Aorta (tissue), 5 donors: Measurements from ENCODE around the gene PCDHGA2. TPM values are rescaled to one million over a fixed set of nuclear protein-coding genes. Genes with fewer than 3 reads are reported as not detected.

ENCODE experiments used
- ATAC-seq: fragments of 200-7000 bp; cut with Tn5 transposase; one replicate; pipeline ENCODE4 v1.9.1; 2022; ENCODE audit warnings: moderate library complexity; ENCODE audit not compliant: low FRiP score
- DNase-seq, 2 donors: peaks; one replicate each; pipeline ENCODE4 v3.0.0-alpha.2; 2020
- H3K27ac ChIP-seq, 2 donors: one replicate each; pipeline ENCODE4 v1.5.1; 2013; ENCODE audit warnings: low read length in 2 of 2, mild to moderate bottlenecking in 2 of 2, moderate library complexity in 2 of 2, control low read depth in 1 of 2, inconsistent platforms in 1 of 2, low read depth in 1 of 2
- H3K27me3 ChIP-seq, 2 donors: one replicate each; pipeline ENCODE4 v1.6.1; 2013; ENCODE audit warnings: control low read depth in 1 of 2, low read length in 1 of 2, mild to moderate bottlenecking in 1 of 2, moderate library complexity in 1 of 2; ENCODE audit not compliant: insufficient read depth in 2 of 2, control insufficient read depth in 1 of 2
- H3K36me3 ChIP-seq, 2 donors: one replicate each; pipeline ENCODE4 v1.6.1; 2013; ENCODE audit warnings: control low read depth in 1 of 2, low read length in 1 of 2, mild to moderate bottlenecking in 1 of 2; ENCODE audit not compliant: insufficient read depth in 2 of 2, control insufficient read depth in 1 of 2
- H3K4me1 ChIP-seq, 2 donors: one replicate each; pipeline ENCODE4 v1.6.1; 2013; ENCODE audit warnings: low read length in 2 of 2, control low read depth in 1 of 2, mild to moderate bottlenecking in 1 of 2, moderate library complexity in 1 of 2; ENCODE audit not compliant: insufficient read depth in 2 of 2, control insufficient read depth in 1 of 2
- H3K4me3 ChIP-seq, 2 donors: one replicate each; pipeline ENCODE4 v1.5.1; 2013; ENCODE audit warnings: low read length in 2 of 2, control low read depth in 1 of 2, mild to moderate bottlenecking in 1 of 2
- H3K9me3 ChIP-seq: one replicate; pipeline ENCODE4 v1.6.1; 2013; ENCODE audit warnings: mild to moderate bottlenecking, low read length; ENCODE audit not compliant: control insufficient read depth
- WGBS, 2 donors: extraction: QIAGEN DNeasy Blood & Tissue Kit; methylation state at CpG; one replicate each; pipeline ENCODE4 v1.1.7; 2013; 5-methylcytosine and 5-hydroxymethylcytosine counted together
- intact Hi-C, 2 donors: fragments of 100-400 bp; cut with DNase I; formaldehyde crosslinking; loops; one replicate each; pipeline versions ENCODE4 v1.14.2 to v1.15.0; 2022
- polyA plus RNA-seq, 2 donors: library from polyadenylated mRNA; stranded (reverse); fragments of 200-250 nt; gene quantifications; one replicate each; pipeline ENCODE4 v1.2.3, GENCODE V29; 2013
- total RNA-seq, 2 donors: library from RNA; stranded (reverse); fragmentation: NEBNext Ultra II Directional; extraction: Animal tissue kit (Norgen Biotek cat#: 25700); gene quantifications; one replicate each; pipeline ENCODE4 v1.2.1, GENCODE V29; 2021
- donor health status: healthy with polysubstance abuse.
- donor health status: Bipolar disorder and iron deficiency.
- donor health status: DM: no; HTN: no; CAD: no.
- donor health status: DM: no; HTN: no; CAD: no.
- donor health status: DM: yes; HTN: yes; CAD: no.

The PCDHGA2 gene
- total and polyA plus RNA-seq, 4 donors: 0.75 to 10.6 (median 5.2) TPM

DNA sequence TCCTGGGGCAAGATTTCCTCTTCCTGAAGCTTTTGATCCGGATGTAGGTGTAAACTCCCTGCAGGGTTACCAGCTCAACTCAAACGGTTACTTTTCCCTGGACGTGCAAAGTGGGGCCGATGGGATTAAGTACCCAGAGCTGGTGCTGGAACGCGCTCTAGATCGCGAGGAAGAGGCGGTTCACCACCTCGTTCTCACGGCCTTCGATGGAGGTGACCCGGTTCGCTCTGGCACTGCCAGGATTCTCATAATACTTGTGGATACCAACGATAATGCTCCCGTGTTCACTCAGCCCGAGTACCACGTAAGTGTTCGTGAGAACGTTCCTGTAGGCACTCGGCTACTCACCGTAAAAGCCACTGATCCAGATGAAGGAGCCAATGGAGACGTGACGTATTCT lies 17.1 kb downstream of the PCDHGA2 start:
- Histone ChIP-seq H3K36me3 (no peaks in the 10 kb centered on the region), H3K9me3 (peaks cover 41% of the 10 kb centered on the region), H3K27me3 (no peaks in the 10 kb centered on the region), H3K27ac (no peak overlapping the region), H3K4me1 (no peaks in the 10 kb centered on the region), H3K4me3 (no peak overlapping the region)
- intact Hi-C loops: loop anchor here in 1 of 2 donors (10.0 kb wide), 1 partner anchor 121 kb away; no protein-coding TSS in a partner anchor
- DNase-seq (peak in 1 of 2 donors; percentile 46), ATAC-seq (no peak)
- 45 to 46% methylated on average over 24 of the region's 24 CpGs for WGBS, 2 donors

- Histone ChIP-seq H3K9me3 (peaks cover 38% of the 10 kb centered on the region), H3K27me3 (no peaks in the 10 kb centered on the region), H3K4me3 (no peak overlapping the region), H3K36me3 (no peaks in the 10 kb centered on the region), H3K27ac (no peak overlapping the region), H3K4me1 (no peaks in the 10 kb centered on the region)
- no peak for ATAC-seq
- intact Hi-C loops: loop anchor here in 1 of 2 donors (10.0 kb wide), 1 partner anchor 121 kb away; no protein-coding TSS in a partner anchor
- 66 to 68% methylated on average over 5 of the region's 5 CpGs for WGBS, 2 donors
- no peak for DNase-seq
Observed at GRCh38 chr5:141356133-141356532, 17.6 kb downstream of the PCDHGA2 start.

DNA sequence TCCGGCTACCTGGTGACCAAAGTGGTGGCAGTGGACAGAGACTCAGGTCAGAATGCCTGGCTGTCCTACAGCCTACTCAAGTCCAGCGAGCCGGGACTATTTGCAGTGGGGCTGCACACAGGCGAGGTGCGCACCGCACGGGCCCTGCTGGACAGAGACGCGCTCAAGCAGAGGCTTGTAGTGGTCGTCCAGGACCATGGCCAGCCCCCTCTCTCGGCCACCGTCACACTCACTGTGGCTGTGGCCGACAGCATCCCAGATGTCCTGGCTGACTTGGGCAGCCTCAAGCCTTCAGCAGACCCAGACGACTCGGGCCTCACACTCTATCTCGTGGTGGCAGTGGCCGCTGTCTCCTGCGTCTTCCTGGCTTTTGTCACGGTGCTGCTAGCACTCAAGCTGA lies 18.4 kb downstream of the PCDHGA2 start:
- H3K27me3 ChIP-seq: no peaks in the 10 kb centered on the region
- no peak overlapping the region for H3K4me3 ChIP-seq
- no peaks in the 10 kb centered on the region for H3K36me3 ChIP-seq
- no peak for DNase-seq
- H3K4me1 ChIP-seq: no peaks in the 10 kb centered on the region
- 41 to 45% methylated on average over 19 of the region's 19 CpGs for WGBS, 2 donors
- intact Hi-C loops: loop anchor here in 1 of 2 donors (10.0 kb wide), 1 partner anchor 122 kb away; no protein-coding TSS in a partner anchor
- H3K27ac ChIP-seq: no peak overlapping the region
- peaks cover 37% of the 10 kb centered on the region for H3K9me3 ChIP-seq
- ATAC-seq: no peak

DNA sequence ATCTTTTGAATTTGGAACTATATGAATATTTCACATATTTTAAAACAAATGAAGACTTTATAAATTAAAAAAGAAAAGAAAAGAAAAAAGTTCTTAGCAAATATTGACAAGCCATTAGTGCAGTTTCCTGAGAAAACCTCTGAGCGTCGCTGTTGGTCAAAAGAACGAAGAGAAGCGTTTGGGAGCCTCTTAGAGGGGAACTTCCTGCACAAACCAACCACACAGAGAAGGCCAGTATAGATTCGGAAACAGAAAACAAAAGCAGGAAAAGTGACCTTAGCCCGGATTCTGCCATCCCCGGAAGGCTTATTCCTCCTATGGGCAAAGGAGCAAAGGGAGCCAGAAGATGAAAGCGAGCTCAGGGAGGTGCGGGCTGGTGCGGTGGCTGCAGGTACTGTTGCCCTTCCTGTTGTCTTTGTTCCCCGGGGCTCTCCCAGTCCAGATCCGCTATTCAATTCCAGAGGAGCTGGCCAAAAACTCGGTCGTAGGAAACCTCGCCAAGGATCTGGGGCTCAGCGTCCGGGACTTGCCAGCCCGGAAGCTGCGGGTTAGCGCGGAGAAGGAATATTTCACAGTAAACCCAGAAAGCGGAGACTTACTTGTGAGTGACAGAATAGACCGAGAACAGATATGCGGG lies 21.3 kb downstream of the PCDHGA2 start, which contains the start of gene PCDHGB2:
TSS of gene PCDHGB2 (plus strand) at position 205 of the 637 bp plus-strand sequence. CDS start at position 347, 142 bp downstream.
- H3K9me3 ChIP-seq: peaks cover 45% of the 10 kb centered on the region
- H3K27ac ChIP-seq: no peak within 1 kb of the TSS
- no peaks in the 10 kb centered on the region for H3K36me3 ChIP-seq
- no peaks in the 10 kb centered on the region for H3K27me3 ChIP-seq
- intact Hi-C loops: loop anchor here in 1 of 2 donors (10.0 kb wide), 1 partner anchor 125 kb away; no protein-coding TSS in a partner anchor
- peak within 1 kb of the TSS in 1 of 2 donors; percentile 19 for H3K4me3 ChIP-seq
- WGBS, 2 donors: 15% methylated on average over 24 of the region's 24 CpGs
- H3K4me1 ChIP-seq: no peaks in the 10 kb centered on the region
- DNase-seq (peak in 1 of 2 donors; percentile 58), ATAC-seq (no peak)

DNA sequence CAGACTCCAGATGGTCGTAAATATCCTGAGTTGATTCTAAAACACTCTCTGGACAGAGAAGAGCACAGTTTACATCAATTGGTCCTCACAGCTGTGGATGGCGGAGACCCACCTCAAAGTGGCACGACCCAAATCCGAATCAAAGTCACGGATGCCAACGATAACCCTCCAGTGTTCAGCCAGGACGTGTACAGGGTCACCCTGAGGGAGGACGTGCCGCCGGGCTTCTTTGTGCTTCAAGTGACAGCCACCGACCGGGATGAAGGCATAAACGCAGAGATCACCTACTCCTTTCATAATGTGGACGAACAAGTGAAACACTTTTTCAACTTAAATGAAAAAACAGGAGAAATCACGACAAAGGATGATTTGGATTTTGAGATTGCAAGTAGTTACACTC lies 22.1 kb downstream of the PCDHGA2 start:
- no peak for ATAC-seq
- no peaks in the 10 kb centered on the region for H3K4me1 ChIP-seq
- intact Hi-C loops: no loop called here
- no peak for DNase-seq
- H3K9me3 ChIP-seq: peaks cover 46% of the 10 kb centered on the region
- no peak overlapping the region for H3K4me3 ChIP-seq
- H3K27ac ChIP-seq: no peak overlapping the region
- no peaks in the 10 kb centered on the region for H3K36me3 ChIP-seq
- H3K27me3 ChIP-seq: no peaks in the 10 kb centered on the region
- 26 to 30% methylated on average over 15 of the region's 15 CpGs for WGBS, 2 donors

- Histone ChIP-seq H3K27me3 (no peaks in the 10 kb centered on the region), H3K9me3 (peaks cover 42% of the 10 kb centered on the region), H3K4me3 (no peak overlapping the region), H3K27ac (no peak overlapping the region), H3K36me3 (no peaks in the 10 kb centered on the region), H3K4me1 (no peaks in the 10 kb centered on the region)
- no peak for DNase-seq
- no peak for ATAC-seq
- intact Hi-C loops: no loop called here
Observed at GRCh38 chr5:141362719-141363118, 24.2 kb downstream of the PCDHGA2 start.

DNA sequence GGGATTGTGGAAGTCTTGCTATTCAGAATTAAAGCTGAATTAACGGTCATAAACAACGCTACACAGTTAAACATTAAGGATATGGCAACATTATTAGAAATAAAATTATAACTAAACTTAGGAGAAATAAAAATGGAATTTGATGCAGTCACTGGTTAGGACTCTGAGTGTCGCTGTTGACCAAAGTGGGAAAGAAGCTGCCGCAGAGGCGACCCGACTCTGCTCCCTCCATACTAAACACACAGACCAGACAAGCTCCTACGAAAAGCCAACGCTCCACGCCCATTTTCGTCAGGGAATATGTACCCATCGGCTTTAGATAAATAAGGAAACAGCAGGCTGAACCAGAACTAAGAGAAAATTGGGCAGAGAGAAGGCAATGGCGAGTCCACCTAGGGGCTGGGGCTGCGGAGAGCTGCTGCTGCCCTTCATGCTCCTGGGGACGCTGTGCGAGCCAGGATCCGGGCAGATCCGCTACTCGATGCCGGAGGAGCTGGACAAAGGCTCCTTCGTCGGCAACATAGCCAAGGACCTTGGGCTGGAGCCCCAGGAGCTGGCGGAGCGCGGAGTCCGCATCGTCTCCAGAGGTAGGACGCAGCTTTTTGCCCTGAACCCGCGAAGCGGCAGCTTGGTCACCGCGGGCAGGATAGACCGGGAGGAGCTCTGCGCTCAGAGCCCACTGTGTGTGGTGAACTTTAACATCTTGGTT lies 25.5 kb downstream of the PCDHGA2 start, which contains the start of gene PCDHGA5:
TSS of gene PCDHGA5 (plus strand) at position 211 of the 709 bp plus-strand sequence. CDS start at position 380, 169 bp downstream.
- H3K4me1 ChIP-seq: no peaks in the 10 kb centered on the region
- no peak within 1 kb of the TSS for H3K4me3 ChIP-seq
- no peak for ATAC-seq
- H3K27me3 ChIP-seq: no peaks in the 10 kb centered on the region
- intact Hi-C loops: no loop called here
- peaks cover 39% of the 10 kb centered on the region for H3K9me3 ChIP-seq
- H3K36me3 ChIP-seq: no peaks in the 10 kb centered on the region
- H3K27ac ChIP-seq: no peak within 1 kb of the TSS
- WGBS, 2 donors: 11 to 15% methylated on average over 34 of the region's 34 CpGs
- DNase-seq: peak in 1 of 2 donors; percentile 55

DNA sequence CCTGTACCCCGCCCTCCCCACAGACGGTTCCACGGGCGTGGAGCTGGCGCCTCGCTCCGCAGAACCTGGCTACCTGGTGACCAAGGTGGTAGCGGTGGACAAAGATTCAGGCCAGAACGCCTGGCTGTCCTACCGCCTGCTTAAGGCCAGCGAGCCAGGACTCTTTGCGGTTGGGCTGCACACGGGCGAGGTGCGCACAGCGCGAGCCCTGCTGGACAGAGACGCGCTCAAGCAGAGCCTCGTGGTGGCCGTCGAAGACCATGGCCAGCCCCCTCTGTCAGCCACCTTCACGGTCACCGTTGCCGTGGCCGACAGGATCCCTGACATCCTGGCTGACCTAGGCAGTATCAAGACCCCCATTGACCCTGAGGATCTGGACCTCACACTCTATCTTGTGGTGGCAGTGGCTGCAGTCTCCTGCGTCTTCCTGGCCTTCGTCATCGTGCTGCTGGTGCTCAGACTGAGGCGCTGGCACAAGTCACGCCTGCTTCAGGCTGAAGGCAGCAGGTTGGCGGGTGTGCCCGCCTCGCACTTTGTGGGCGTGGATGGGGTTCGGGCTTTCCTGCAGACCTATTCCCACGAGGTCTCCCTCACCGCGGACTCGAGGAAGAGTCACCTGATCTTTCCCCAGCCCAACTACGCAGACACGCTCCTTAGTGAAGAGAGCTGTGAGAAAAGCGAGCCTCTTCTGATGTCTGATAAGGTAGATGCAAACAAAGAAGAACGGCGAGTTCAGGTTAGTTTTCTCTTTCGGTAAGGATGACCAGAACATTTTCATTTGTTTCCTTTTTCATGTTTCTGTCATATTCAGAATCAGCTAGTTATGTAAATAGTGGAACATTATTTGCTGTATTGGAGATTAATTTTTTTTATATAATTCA lies 27.7 kb downstream of the PCDHGA2 start:
- no peak for DNase-seq
- Histone ChIP-seq H3K4me1 (no peaks in the 10 kb centered on the region), H3K27ac (no peak overlapping the region), H3K4me3 (no peak overlapping the region), H3K9me3 (peaks cover 42% of the 10 kb centered on the region), H3K27me3 (no peaks in the 10 kb centered on the region), H3K36me3 (no peaks in the 10 kb centered on the region)
- ATAC-seq: no peak
- WGBS, 2 donors: 29 to 30% methylated on average over 46 of the region's 46 CpGs
- intact Hi-C loops: no loop called here
